GM18858 (cell line): ENCODE measurements around the gene PHLPP1.
"Not testable (repeated sequence)": the region's sequence is repeated elsewhere in the genome, so short reads cannot be mapped to it uniquely, and the experiment has no call there.

Source experiments
- ATAC-seq: cut with Tn5 transposase; IDR thresholded peaks from one replicate; pipeline ENCODE4 v1.9.1; 2021; ENCODE audit not compliant: unreplicated experiment

PHLPP1 gene

GRCh38 chr18:62740650-62741049 lies 25.3 kb downstream of the PHLPP1 start:
- not testable (repeated sequence) for ATAC-seq

GRCh38 chr18:62741118-62741566 lies 25.8 kb downstream of the PHLPP1 start:
- ATAC-seq = no peak

- ATAC-seq = no peak
Observed at GRCh38 chr18:62741584-62741983, 26.2 kb downstream of the PHLPP1 start.

GRCh38 chr18:62744076-62744968 lies 29.0 kb downstream of the PHLPP1 start:
- ATAC-seq = peak; percentile 71

- ATAC-seq = no peak
Observed at GRCh38 chr18:62745089-62745751, 29.9 kb downstream of the PHLPP1 start.

GRCh38 chr18:62749389-62749788 lies 34.0 kb downstream of the PHLPP1 start:
- ATAC-seq = no peak

GRCh38 chr18:62751341-62751821 lies 36.0 kb downstream of the PHLPP1 start:
- ATAC-seq = no peak

GRCh38 chr18:62751977-62752376 lies 36.6 kb downstream of the PHLPP1 start:
- no peak for ATAC-seq

GRCh38 chr18:62754026-62754425 lies 38.7 kb downstream of the PHLPP1 start:
- ATAC-seq = no peak

- no peak for ATAC-seq
Observed at GRCh38 chr18:62755454-62755853, 40.1 kb downstream of the PHLPP1 start.

GRCh38 chr18:62755946-62756345 lies 40.6 kb downstream of the PHLPP1 start:
- ATAC-seq = no peak

GRCh38 chr18:62757399-62758010 lies 42.2 kb downstream of the PHLPP1 start:
- ATAC-seq = no peak

GRCh38 chr18:62758591-62758990 lies 43.2 kb downstream of the PHLPP1 start:
- no peak for ATAC-seq

- ATAC-seq = no peak
Observed at GRCh38 chr18:62759704-62760402, 44.5 kb downstream of the PHLPP1 start.

- ATAC-seq = no peak
Observed at GRCh38 chr18:62760403-62760734, 45.0 kb downstream of the PHLPP1 start.

GRCh38 chr18:62763101-62763521 lies 47.8 kb downstream of the PHLPP1 start:
- ATAC-seq = peak; percentile 69

GRCh38 chr18:62766266-62766665 lies 50.9 kb downstream of the PHLPP1 start:
- no peak for ATAC-seq

GRCh38 chr18:62767321-62767720 lies 52.0 kb downstream of the PHLPP1 start:
- ATAC-seq = no peak

GRCh38 chr18:62767836-62768557 lies 52.7 kb downstream of the PHLPP1 start:
- ATAC-seq = no peak

GRCh38 chr18:62768558-62768943 lies 53.2 kb downstream of the PHLPP1 start:
- no peak for ATAC-seq
